SJSA1 (cell line): ENCODE data around the gene ITIH1. TPM values are rescaled to one million over a fixed set of nuclear protein-coding genes. Genes with fewer than 3 reads are reported as not detected.

Experiments used
- DNase-seq, 2 experiments: peaks; one replicate each; pipeline ENCODE4 v3.0.0-alpha.2; 2015 to 2020; ENCODE audit warnings: low spot score in 2 of 2, low read depth in 1 of 2
- H3K27ac ChIP-seq: fragments of 250-450 bp; sonication (Bioruptor Pico); 2 replicates; pipeline ENCODE4 v1.5.1; 2020; ENCODE audit warnings: mild to moderate bottlenecking, moderate library complexity
- H3K27me3 ChIP-seq: fragments of 250-450 bp; sonication (Bioruptor Pico); replicated peaks from 2 replicates; pipeline ENCODE4 v1.5.1; 2020; ENCODE audit warnings: mild to moderate bottlenecking, moderate library complexity
- H3K36me3 ChIP-seq: fragments of 250-450 bp; sonication (Bioruptor Pico); 2 replicates; pipeline ENCODE4 v1.5.1; 2020; ENCODE audit warnings: mild to moderate bottlenecking
- H3K4me1 ChIP-seq: fragments of 250-450 bp; sonication (Bioruptor Pico); replicated peaks from 2 replicates; pipeline ENCODE4 v1.6.1; 2021; ENCODE audit warnings: mild to moderate bottlenecking
- H3K4me3 ChIP-seq: fragments of 250-450 bp; sonication (Bioruptor Pico); 2 replicates; pipeline ENCODE4 v1.5.1; 2020; ENCODE audit warnings: mild to moderate bottlenecking
- H3K9me3 ChIP-seq: fragments of 250-450 bp; sonication (Bioruptor Pico); replicated peaks from 2 replicates; pipeline ENCODE4 v1.5.1; 2020; ENCODE audit warnings: mild to moderate bottlenecking
- total RNA-seq: library from RNA; depleted of rRNA; stranded (reverse); fragments of >200 nt; shearing (Covaris generic); gene quantifications from 2 replicates; pipeline ENCODE4 v1.2.3, GENCODE V29; 2014

The ITIH1 gene
- total RNA-seq, 1 experiment from 2014 or later, result not detected

GRCh38 chr3:52779837-52780585, 2.6 kb downstream of the ITIH1 start:
- H3K27ac ChIP-seq, result no peak overlapping the region
- H3K4me1 ChIP-seq, result no peaks in the 10 kb centered on the region
- H3K9me3 ChIP-seq, result no peaks in the 10 kb centered on the region
- no peaks in the 10 kb centered on the region for H3K27me3 ChIP-seq
- no peak overlapping the region for H3K4me3 ChIP-seq
- no peaks in the 10 kb centered on the region for H3K36me3 ChIP-seq
- DNase-seq, result peak in 1 of 2 experiments; percentile 16

GRCh38 chr3:52781741-52782140, 4.3 kb downstream of the ITIH1 start:
- Histone ChIP-seq H3K9me3 (no peaks in the 10 kb centered on the region), H3K36me3 (no peaks in the 10 kb centered on the region), H3K27ac (no peak overlapping the region), H3K27me3 (no peaks in the 10 kb centered on the region), H3K4me3 (no peak overlapping the region), H3K4me1 (no peaks in the 10 kb centered on the region)
- peak in 1 of 2 experiments; percentile 14 for DNase-seq

GRCh38 chr3:52782412-52783210, 5.2 kb downstream of the ITIH1 start:
- H3K36me3 ChIP-seq, result no peaks in the 10 kb centered on the region
- DNase-seq, result no peak
- no peaks in the 10 kb centered on the region for H3K4me1 ChIP-seq
- H3K9me3 ChIP-seq, result no peaks in the 10 kb centered on the region
- H3K27ac ChIP-seq, result no peak overlapping the region
- H3K4me3 ChIP-seq, result no peak overlapping the region
- no peaks in the 10 kb centered on the region for H3K27me3 ChIP-seq

GRCh38 chr3:52783211-52783555, 5.8 kb downstream of the ITIH1 start:
- no peak for DNase-seq
- Histone ChIP-seq H3K4me1 (no peaks in the 10 kb centered on the region), H3K27ac (no peak overlapping the region), H3K9me3 (no peaks in the 10 kb centered on the region), H3K27me3 (no peaks in the 10 kb centered on the region), H3K4me3 (no peak overlapping the region), H3K36me3 (no peaks in the 10 kb centered on the region)

- Histone ChIP-seq H3K4me3 (no peak overlapping the region), H3K27ac (no peak overlapping the region), H3K9me3 (no peaks in the 10 kb centered on the region), H3K27me3 (no peaks in the 10 kb centered on the region), H3K4me1 (no peaks in the 10 kb centered on the region), H3K36me3 (no peaks in the 10 kb centered on the region)
- no peak for DNase-seq
These were observed 6.7 kb downstream of the ITIH1 start for GRCh38 chr3:52784021-52784621.

- no peak overlapping the region for H3K27ac ChIP-seq
- H3K27me3 ChIP-seq, result no peaks in the 10 kb centered on the region
- no peaks in the 10 kb centered on the region for H3K9me3 ChIP-seq
- H3K4me3 ChIP-seq, result no peak overlapping the region
- no peak for DNase-seq
- no peaks in the 10 kb centered on the region for H3K4me1 ChIP-seq
- no peaks in the 10 kb centered on the region for H3K36me3 ChIP-seq
These were observed 7.7 kb downstream of the ITIH1 start for GRCh38 chr3:52784931-52785590.

GRCh38 chr3:52786330-52787215, 9.2 kb downstream of the ITIH1 start:
- no peaks in the 10 kb centered on the region for H3K9me3 ChIP-seq
- no peaks in the 10 kb centered on the region for H3K36me3 ChIP-seq
- H3K4me1 ChIP-seq, result no peaks in the 10 kb centered on the region
- no peak overlapping the region for H3K4me3 ChIP-seq
- H3K27ac ChIP-seq, result no peak overlapping the region
- H3K27me3 ChIP-seq, result no peaks in the 10 kb centered on the region
- DNase-seq, result no peak

GRCh38 chr3:52787246-52787645, 9.8 kb downstream of the ITIH1 start:
- no peak overlapping the region for H3K27ac ChIP-seq
- H3K4me1 ChIP-seq, result no peaks in the 10 kb centered on the region
- H3K4me3 ChIP-seq, result no peak overlapping the region
- no peaks in the 10 kb centered on the region for H3K36me3 ChIP-seq
- DNase-seq, result no peak
- H3K9me3 ChIP-seq, result no peaks in the 10 kb centered on the region
- H3K27me3 ChIP-seq, result no peaks in the 10 kb centered on the region

- Histone ChIP-seq H3K27me3 (no peaks in the 10 kb centered on the region), H3K4me3 (no peak overlapping the region), H3K4me1 (no peaks in the 10 kb centered on the region), H3K36me3 (no peaks in the 10 kb centered on the region), H3K27ac (no peak overlapping the region), H3K9me3 (no peaks in the 10 kb centered on the region)
- DNase-seq, result no peak
These were observed 10.6 kb downstream of the ITIH1 start for GRCh38 chr3:52787672-52788625.

- Histone ChIP-seq H3K4me1 (no peaks in the 10 kb centered on the region), H3K4me3 (no peak overlapping the region), H3K36me3 (no peaks in the 10 kb centered on the region), H3K9me3 (no peaks in the 10 kb centered on the region), H3K27me3 (no peaks in the 10 kb centered on the region), H3K27ac (no peak overlapping the region)
- DNase-seq, result no peak
These were observed 11.7 kb downstream of the ITIH1 start for GRCh38 chr3:52788890-52789745.

GRCh38 chr3:52789746-52790040, 12.3 kb downstream of the ITIH1 start:
- no peak overlapping the region for H3K27ac ChIP-seq
- no peak overlapping the region for H3K4me3 ChIP-seq
- H3K36me3 ChIP-seq, result no peaks in the 10 kb centered on the region
- H3K4me1 ChIP-seq, result no peaks in the 10 kb centered on the region
- H3K27me3 ChIP-seq, result no peaks in the 10 kb centered on the region
- no peak for DNase-seq
- no peaks in the 10 kb centered on the region for H3K9me3 ChIP-seq

GRCh38 chr3:52790337-52790736, 12.9 kb downstream of the ITIH1 start:
- H3K4me3 ChIP-seq, result no peak overlapping the region
- H3K4me1 ChIP-seq, result no peaks in the 10 kb centered on the region
- DNase-seq, result no peak
- no peaks in the 10 kb centered on the region for H3K27me3 ChIP-seq
- no peaks in the 10 kb centered on the region for H3K36me3 ChIP-seq
- no peaks in the 10 kb centered on the region for H3K9me3 ChIP-seq
- H3K27ac ChIP-seq, result no peak overlapping the region
